WTC11 (cell line): ENCODE results near the gene TIPRL. TPM values are rescaled to one million over a fixed set of nuclear protein-coding genes. Genes with fewer than 3 reads are reported as not detected.

Source experiments
- ATAC-seq: fragments of 200-7000 bp; cut with Tn5 transposase; 2 replicates; pipeline ENCODE4 v1.10.0; 2021; ENCODE audit warnings: mild to moderate bottlenecking, moderate library complexity
- CTCF ChIA-PET: fragments of 300-600 bp; sonication (Branson Sonifier 250); formaldehyde crosslinking; loops from one replicate; lab custom pipeline; 2021; ENCODE audit warnings: antibody characterized with exemption; lab: Charles Lee
- POLR2A ChIA-PET: fragments of 350-600 bp; sonication (Branson Sonifier 250); formaldehyde crosslinking; loops from one replicate; lab custom pipeline; 2021; ENCODE audit warnings: antibody characterized with exemption; lab: Charles Lee
- DNase-seq: peaks from one replicate; pipeline ENCODE4 v3.0.0; 2021; ENCODE audit warnings: low spot score
- H3K27ac Mint-ChIP-seq: 2 replicates; pipeline ENCODE4 v1.8.0; 2021; ENCODE audit warnings: mixed read lengths
- H3K27me3 Mint-ChIP-seq: 2 replicates; pipeline ENCODE4 v1.8.0; 2021; ENCODE audit warnings: low read depth, mild to moderate bottlenecking, moderate library complexity, mixed read lengths
- H3K36me3 Mint-ChIP-seq: 2 replicates; pipeline ENCODE4 v1.8.0; 2021; ENCODE audit warnings: mixed read lengths
- H3K4me1 Mint-ChIP-seq: 2 replicates; pipeline ENCODE4 v1.8.0; 2022; ENCODE audit warnings: mixed read lengths
- H3K4me3 Mint-ChIP-seq: 2 replicates; pipeline ENCODE4 v1.8.0; 2021; ENCODE audit warnings: mild to moderate bottlenecking, moderate library complexity, mixed read lengths
- H3K9me3 Mint-ChIP-seq: 2 replicates; pipeline ENCODE4 v1.8.0; 2021; ENCODE audit warnings: mixed read lengths
- ELF4 ChIP-seq: sonication (generic); formaldehyde crosslinking; IDR thresholded peaks from 2 replicates; pipeline ENCODE4 v1.8.1; 2022; ENCODE audit warnings: low read depth, mild to moderate bottlenecking, moderate library complexity, missing genetic modification reagents
- ESRRA ChIP-seq: sonication (generic); formaldehyde crosslinking; IDR thresholded peaks from 2 replicates; pipeline ENCODE4 v1.8.1; 2022; ENCODE audit warnings: mild to moderate bottlenecking, missing genetic modification reagents, borderline replicate concordance
- FOXJ3 ChIP-seq: sonication (generic); formaldehyde crosslinking; IDR thresholded peaks from 2 replicates; pipeline ENCODE4 v1.9.0; 2021; ENCODE audit warnings: missing genetic modification reagents, mild to moderate bottlenecking, borderline replicate concordance
- NFE2L1 ChIP-seq: sonication (generic); formaldehyde crosslinking; IDR thresholded peaks from 2 replicates; pipeline ENCODE4 v1.8.1; 2023; ENCODE audit warnings: missing genetic modification reagents
- PRRX2 ChIP-seq: fragments of 250-450 bp; sonication (Bioruptor Pico); IDR thresholded peaks from 2 replicates; pipeline ENCODE4 v1.8.0; 2021; ENCODE audit warnings: mild to moderate bottlenecking
- SOX15 ChIP-seq: fragments of 250-450 bp; sonication (Bioruptor Pico); IDR thresholded peaks from 2 replicates; pipeline ENCODE4 v1.9.0; 2021; ENCODE audit warnings: mild to moderate bottlenecking
- TP53 ChIP-seq: sonication (generic); formaldehyde crosslinking; IDR thresholded peaks from 2 replicates; pipeline ENCODE4 v1.8.1; 2023; ENCODE audit warnings: mild to moderate bottlenecking, missing genetic modification reagents
- ZNF138 ChIP-seq: sonication (generic); formaldehyde crosslinking; conservative IDR thresholded peaks from 2 replicates; pipeline ENCODE4 v1.8.1; 2022; ENCODE audit warnings: mild to moderate bottlenecking, moderate library complexity, missing genetic modification reagents
- ZNF423 ChIP-seq: fragments of 250-450 bp; sonication (Bioruptor Pico); IDR thresholded peaks from 2 replicates; pipeline ENCODE4 v2.1.2; 2022; ENCODE audit warnings: mild to moderate bottlenecking, moderate library complexity
- total RNA-seq: library from RNA; stranded (reverse); gene quantifications from 3 replicates; pipeline ENCODE4 v1.2.3, GENCODE V29; 2021
- TF ChIP-seq, protein P1 (sequence below): sonication (generic); formaldehyde crosslinking; IDR thresholded peaks from 2 replicates; pipeline ENCODE4 v1.8.1; 2023; ENCODE audit warnings: mild to moderate bottlenecking, missing genetic modification reagents
- TF ChIP-seq, protein P2 (sequence below): sonication (generic); formaldehyde crosslinking; IDR thresholded peaks from 2 replicates; pipeline ENCODE4 v1.8.1; 2022; ENCODE audit warnings: missing genetic modification reagents, borderline replicate concordance
- TF ChIP-seq, protein P3 (sequence below): sonication (generic); formaldehyde crosslinking; IDR thresholded peaks from 2 replicates; pipeline ENCODE4 v1.8.0; 2022; ENCODE audit warnings: missing genetic modification reagents
- TF ChIP-seq, protein P4 (sequence below): sonication (generic); formaldehyde crosslinking; IDR thresholded peaks from 2 replicates; pipeline ENCODE4 v1.8.1; 2022; ENCODE audit warnings: low read depth, missing genetic modification reagents, borderline replicate concordance
- TF ChIP-seq, protein P5 (sequence below): sonication (generic); formaldehyde crosslinking; IDR thresholded peaks from 2 replicates; pipeline ENCODE4 v1.8.0; 2022; ENCODE audit warnings: mild to moderate bottlenecking, missing genetic modification reagents
- TF ChIP-seq, protein P6 (sequence below): sonication (generic); formaldehyde crosslinking; IDR thresholded peaks from 2 replicates; pipeline ENCODE4 v1.8.1; 2022; ENCODE audit warnings: mild to moderate bottlenecking, moderate library complexity, missing genetic modification reagents
- TF ChIP-seq, protein P7 (sequence below): fragments of 250-450 bp; sonication (Bioruptor Pico); IDR thresholded peaks from 2 replicates; pipeline ENCODE4 v2.1.2; 2022; ENCODE audit warnings: mild to moderate bottlenecking, moderate library complexity
- TF ChIP-seq, protein P8 (sequence below): sonication (generic); formaldehyde crosslinking; IDR thresholded peaks from 2 replicates; pipeline ENCODE4 v1.8.0; 2022; ENCODE audit warnings: mild to moderate bottlenecking, missing genetic modification reagents
- TF ChIP-seq, protein P9 (sequence below): sonication (generic); formaldehyde crosslinking; IDR thresholded peaks from 2 replicates; pipeline ENCODE4 v1.8.0; 2022; ENCODE audit warnings: mild to moderate bottlenecking, missing genetic modification reagents
- TF ChIP-seq, protein P10 (sequence below): sonication (generic); formaldehyde crosslinking; IDR thresholded peaks from 2 replicates; pipeline ENCODE4 v1.8.1; 2023; ENCODE audit warnings: mild to moderate bottlenecking, missing genetic modification reagents, moderate library complexity

Gene TIPRL
- total RNA-seq, 1 experiment from 2014 or later, result 25.3 TPM

DNA sequence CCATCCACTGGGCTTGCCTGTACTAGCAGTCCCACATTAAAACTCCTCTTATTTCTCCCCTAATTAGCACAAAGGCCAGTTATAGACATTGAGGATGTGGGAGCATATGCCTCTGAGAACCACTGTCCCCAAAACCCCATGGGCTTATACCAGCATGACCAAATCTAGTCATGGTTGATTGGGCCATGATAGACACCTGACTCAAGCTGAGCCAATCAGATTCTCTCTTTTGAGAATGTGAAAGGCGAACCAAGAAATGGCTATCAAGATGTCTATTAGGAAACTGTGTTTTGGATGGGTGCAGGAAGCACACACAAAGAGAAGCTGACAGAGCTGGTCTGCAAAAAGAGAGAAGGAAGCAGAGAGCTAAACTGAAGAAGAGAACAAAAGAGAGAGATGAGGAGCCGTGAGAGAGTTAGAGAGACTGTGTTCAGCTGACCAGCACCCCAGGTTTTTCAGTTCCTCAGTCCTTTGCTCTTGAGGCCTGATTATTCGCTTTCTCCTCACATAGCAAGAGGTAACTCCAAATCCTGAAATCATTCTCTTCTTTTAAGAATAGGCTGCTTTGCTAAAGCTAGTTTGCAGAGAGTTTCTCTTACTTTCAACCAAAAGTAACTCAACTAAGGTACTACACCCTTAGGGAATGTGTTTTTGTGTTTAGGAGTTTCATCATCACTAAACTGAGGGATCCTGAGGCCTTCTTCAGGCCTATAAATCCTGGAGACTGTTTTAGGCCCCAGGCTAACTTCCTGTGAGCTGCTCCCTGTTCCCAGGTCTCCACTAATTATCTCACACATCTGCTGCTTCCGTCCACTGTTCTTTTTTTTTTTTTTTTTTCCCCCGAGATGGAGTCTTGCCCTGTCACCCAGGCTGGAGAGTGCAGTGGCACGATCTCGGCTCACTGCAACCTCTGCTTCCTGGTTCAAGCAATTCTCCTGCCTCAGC lies 7.9 kb upstream of the TIPRL start:
- Mint-ChIP-seq H3K27ac (no peak overlapping the region), H3K9me3 (peaks cover 4% of the 10 kb centered on the region), H3K36me3 (no peaks in the 10 kb centered on the region), H3K27me3 (no peaks in the 10 kb centered on the region; the same call in none of the 2 replicates), H3K4me3 (no peak overlapping the region), H3K4me1 (no peaks in the 10 kb centered on the region)
- no peak for DNase-seq
- ATAC-seq, result peak; percentile 28; the same call in 1 of the 2 replicates
- TF ChIP-seq ZNF423 (CRISPR knock-in tag) (no peak), FOXJ3 (no peak), ZNF138 (CRISPR knock-in tag) (no peak), NFE2L1 (no peak), PRRX2 (CRISPR knock-in tag) (no peak), ELF4 (CRISPR knock-in tag) (no peak), ESRRA (CRISPR knock-in tag) (no peak), SOX15 (no peak), TP53 (CRISPR knock-in tag) (no peak)
- TF ChIP-seq, protein P1, sequence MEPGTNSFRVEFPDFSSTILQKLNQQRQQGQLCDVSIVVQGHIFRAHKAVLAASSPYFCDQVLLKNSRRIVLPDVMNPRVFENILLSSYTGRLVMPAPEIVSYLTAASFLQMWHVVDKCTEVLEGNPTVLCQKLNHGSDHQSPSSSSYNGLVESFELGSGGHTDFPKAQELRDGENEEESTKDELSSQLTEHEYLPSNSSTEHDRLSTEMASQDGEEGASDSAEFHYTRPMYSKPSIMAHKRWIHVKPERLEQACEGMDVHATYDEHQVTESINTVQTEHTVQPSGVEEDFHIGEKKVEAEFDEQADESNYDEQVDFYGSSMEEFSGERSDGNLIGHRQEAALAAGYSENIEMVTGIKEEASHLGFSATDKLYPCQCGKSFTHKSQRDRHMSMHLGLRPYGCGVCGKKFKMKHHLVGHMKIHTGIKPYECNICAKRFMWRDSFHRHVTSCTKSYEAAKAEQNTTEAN (CRISPR knock-in tag), result no peak
- TF ChIP-seq, protein P2, sequence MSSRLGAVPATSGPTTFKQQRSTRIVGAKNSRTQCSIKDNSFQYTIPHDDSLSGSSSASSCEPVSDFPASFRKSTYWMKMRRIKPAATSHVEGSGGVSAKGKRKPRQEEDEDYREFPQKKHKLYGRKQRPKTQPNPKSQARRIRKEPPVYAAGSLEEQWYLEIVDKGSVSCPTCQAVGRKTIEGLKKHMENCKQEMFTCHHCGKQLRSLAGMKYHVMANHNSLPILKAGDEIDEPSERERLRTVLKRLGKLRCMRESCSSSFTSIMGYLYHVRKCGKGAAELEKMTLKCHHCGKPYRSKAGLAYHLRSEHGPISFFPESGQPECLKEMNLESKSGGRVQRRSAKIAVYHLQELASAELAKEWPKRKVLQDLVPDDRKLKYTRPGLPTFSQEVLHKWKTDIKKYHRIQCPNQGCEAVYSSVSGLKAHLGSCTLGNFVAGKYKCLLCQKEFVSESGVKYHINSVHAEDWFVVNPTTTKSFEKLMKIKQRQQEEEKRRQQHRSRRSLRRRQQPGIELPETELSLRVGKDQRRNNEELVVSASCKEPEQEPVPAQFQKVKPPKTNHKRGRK (CRISPR knock-in tag), result no peak
- TF ChIP-seq, protein P3, sequence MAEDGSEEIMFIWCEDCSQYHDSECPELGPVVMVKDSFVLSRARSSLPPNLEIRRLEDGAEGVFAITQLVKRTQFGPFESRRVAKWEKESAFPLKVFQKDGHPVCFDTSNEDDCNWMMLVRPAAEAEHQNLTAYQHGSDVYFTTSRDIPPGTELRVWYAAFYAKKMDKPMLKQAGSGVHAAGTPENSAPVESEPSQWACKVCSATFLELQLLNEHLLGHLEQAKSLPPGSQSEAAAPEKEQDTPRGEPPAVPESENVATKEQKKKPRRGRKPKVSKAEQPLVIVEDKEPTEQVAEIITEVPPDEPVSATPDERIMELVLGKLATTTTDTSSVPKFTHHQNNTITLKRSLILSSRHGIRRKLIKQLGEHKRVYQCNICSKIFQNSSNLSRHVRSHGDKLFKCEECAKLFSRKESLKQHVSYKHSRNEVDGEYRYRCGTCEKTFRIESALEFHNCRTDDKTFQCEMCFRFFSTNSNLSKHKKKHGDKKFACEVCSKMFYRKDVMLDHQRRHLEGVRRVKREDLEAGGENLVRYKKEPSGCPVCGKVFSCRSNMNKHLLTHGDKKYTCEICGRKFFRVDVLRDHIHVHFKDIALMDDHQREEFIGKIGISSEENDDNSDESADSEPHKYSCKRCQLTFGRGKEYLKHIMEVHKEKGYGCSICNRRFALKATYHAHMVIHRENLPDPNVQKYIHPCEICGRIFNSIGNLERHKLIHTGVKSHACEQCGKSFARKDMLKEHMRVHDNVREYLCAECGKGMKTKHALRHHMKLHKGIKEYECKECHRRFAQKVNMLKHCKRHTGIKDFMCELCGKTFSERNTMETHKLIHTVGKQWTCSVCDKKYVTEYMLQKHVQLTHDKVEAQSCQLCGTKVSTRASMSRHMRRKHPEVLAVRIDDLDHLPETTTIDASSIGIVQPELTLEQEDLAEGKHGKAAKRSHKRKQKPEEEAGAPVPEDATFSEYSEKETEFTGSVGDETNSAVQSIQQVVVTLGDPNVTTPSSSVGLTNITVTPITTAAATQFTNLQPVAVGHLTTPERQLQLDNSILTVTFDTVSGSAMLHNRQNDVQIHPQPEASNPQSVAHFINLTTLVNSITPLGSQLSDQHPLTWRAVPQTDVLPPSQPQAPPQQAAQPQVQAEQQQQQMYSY (CRISPR knock-in tag), result no peak
- TF ChIP-seq, protein P4, sequence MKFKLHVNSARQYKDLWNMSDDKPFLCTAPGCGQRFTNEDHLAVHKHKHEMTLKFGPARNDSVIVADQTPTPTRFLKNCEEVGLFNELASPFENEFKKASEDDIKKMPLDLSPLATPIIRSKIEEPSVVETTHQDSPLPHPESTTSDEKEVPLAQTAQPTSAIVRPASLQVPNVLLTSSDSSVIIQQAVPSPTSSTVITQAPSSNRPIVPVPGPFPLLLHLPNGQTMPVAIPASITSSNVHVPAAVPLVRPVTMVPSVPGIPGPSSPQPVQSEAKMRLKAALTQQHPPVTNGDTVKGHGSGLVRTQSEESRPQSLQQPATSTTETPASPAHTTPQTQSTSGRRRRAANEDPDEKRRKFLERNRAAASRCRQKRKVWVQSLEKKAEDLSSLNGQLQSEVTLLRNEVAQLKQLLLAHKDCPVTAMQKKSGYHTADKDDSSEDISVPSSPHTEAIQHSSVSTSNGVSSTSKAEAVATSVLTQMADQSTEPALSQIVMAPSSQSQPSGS (CRISPR knock-in tag), result no peak
- TF ChIP-seq, protein P5, sequence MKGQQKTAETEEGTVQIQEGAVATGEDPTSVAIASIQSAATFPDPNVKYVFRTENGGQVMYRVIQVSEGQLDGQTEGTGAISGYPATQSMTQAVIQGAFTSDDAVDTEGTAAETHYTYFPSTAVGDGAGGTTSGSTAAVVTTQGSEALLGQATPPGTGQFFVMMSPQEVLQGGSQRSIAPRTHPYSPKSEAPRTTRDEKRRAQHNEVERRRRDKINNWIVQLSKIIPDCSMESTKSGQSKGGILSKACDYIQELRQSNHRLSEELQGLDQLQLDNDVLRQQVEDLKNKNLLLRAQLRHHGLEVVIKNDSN, result no peak
- TF ChIP-seq, protein P6, sequence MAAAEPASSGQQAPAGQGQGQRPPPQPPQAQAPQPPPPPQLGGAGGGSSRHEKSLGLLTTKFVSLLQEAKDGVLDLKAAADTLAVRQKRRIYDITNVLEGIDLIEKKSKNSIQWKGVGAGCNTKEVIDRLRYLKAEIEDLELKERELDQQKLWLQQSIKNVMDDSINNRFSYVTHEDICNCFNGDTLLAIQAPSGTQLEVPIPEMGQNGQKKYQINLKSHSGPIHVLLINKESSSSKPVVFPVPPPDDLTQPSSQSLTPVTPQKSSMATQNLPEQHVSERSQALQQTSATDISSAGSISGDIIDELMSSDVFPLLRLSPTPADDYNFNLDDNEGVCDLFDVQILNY, result no peak
- TF ChIP-seq, protein P7, sequence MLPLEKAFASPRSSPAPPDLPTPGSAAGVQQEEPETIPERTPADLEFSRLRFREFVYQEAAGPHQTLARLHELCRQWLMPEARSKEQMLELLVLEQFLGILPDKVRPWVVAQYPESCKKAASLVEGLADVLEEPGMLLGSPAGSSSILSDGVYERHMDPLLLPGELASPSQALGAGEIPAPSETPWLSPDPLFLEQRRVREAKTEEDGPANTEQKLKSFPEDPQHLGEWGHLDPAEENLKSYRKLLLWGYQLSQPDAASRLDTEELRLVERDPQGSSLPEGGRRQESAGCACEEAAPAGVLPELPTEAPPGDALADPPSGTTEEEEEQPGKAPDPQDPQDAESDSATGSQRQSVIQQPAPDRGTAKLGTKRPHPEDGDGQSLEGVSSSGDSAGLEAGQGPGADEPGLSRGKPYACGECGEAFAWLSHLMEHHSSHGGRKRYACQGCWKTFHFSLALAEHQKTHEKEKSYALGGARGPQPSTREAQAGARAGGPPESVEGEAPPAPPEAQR, result no peak
- TF ChIP-seq, protein P8, sequence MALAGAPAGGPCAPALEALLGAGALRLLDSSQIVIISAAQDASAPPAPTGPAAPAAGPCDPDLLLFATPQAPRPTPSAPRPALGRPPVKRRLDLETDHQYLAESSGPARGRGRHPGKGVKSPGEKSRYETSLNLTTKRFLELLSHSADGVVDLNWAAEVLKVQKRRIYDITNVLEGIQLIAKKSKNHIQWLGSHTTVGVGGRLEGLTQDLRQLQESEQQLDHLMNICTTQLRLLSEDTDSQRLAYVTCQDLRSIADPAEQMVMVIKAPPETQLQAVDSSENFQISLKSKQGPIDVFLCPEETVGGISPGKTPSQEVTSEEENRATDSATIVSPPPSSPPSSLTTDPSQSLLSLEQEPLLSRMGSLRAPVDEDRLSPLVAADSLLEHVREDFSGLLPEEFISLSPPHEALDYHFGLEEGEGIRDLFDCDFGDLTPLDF, result no peak
- TF ChIP-seq, protein P9, sequence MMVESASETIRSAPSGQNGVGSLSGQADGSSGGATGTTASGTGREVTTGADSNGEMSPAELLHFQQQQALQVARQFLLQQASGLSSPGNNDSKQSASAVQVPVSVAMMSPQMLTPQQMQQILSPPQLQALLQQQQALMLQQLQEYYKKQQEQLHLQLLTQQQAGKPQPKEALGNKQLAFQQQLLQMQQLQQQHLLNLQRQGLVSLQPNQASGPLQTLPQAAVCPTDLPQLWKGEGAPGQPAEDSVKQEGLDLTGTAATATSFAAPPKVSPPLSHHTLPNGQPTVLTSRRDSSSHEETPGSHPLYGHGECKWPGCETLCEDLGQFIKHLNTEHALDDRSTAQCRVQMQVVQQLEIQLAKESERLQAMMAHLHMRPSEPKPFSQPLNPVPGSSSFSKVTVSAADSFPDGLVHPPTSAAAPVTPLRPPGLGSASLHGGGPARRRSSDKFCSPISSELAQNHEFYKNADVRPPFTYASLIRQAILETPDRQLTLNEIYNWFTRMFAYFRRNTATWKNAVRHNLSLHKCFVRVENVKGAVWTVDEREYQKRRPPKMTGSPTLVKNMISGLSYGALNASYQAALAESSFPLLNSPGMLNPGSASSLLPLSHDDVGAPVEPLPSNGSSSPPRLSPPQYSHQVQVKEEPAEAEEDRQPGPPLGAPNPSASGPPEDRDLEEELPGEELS, result no peak
- TF ChIP-seq, protein P10, sequence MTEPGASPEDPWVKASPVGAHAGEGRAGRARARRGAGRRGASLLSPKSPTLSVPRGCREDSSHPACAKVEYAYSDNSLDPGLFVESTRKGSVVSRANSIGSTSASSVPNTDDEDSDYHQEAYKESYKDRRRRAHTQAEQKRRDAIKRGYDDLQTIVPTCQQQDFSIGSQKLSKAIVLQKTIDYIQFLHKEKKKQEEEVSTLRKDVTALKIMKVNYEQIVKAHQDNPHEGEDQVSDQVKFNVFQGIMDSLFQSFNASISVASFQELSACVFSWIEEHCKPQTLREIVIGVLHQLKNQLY (CRISPR knock-in tag), result no peak
- ChIA-PET CTCF (interaction anchor here (0.5 to 0.7 kb wide), 2 partner anchors 163 to 439 kb away, joined by 3 read pairs; no protein-coding TSS in a partner anchor), POLR2A (no interaction called here)
